Adrenal gland (tissue), 5 donors: ENCODE results near the gene ELL2.

Source experiments
- CTCF ChIP-seq, 6 experiments: fragments of 450-650 bp in 4 of 6; fragments of 200-600 bp in 2 of 6; sonication (generic) in 1 of 6; IDR thresholded peaks; 1 replicate in 5 of 6; 2 replicates in 1 of 6; pipeline versions ENCODE4 v1.5.1 to v1.8.0; 2016 to 2021; ENCODE audit warnings: antibody characterized with exemption in 6 of 6, mild to moderate bottlenecking in 2 of 6, moderate library complexity in 1 of 6
- POLR2A ChIP-seq, 2 donors: fragments of 450-650 bp; IDR thresholded peaks; one replicate each; pipeline ENCODE4 v1.6.1; 2017; ENCODE audit warnings: antibody characterized with exemption in 2 of 2, mild to moderate bottlenecking in 2 of 2, moderate library complexity in 1 of 2
- donor health status: DM: no; HTN: no; CAD: no.

- TF ChIP-seq POLR2A (IDR thresholded peaks at IDR 0.05) (no peak), CTCF (IDR thresholded peaks at IDR 0.05) (no peak)
Observed at GRCh38 chr5:95861221-95861863, 100.3 kb downstream of the ELL2 start.
